ENCODE data around the gene FAM20B.

FAM20B gene

DNA sequence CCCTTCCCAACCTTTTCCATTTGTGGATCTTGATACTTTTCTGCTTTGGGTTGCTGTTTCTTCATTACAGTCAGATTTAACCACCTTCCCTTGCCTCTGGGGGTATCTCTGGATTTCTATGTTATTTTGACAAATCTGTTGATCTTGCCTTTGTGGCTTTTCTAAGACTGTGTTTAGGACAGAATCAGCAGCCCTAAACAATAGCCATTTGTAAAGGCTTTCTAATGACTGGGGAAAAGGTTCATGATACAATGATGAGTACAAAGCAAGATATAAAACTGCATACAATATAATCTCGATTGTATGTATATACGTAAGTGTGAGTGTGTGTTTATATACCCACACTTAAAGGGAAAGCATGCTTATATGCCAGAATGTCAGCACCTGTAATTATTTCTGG lies 27.8 kb downstream of the FAM20B start:
- no peak for DNase-seq

DNA sequence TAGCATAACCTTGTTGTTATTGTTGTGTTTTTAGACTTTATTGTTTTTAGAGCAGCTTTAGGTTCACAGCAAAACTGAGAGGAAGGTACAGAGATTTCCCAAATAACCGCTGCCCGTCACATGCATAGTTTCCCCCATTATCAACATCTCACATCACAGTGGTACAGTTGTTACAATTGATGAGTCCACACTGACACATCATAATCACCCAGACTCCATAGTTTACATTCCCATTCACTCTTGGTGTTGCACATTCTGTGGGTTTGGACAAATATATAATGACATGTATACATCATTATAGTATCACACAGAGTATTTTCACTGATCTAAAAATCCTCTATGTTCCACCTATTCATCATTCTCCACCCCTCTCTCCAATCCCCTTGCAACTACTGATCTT lies 30.2 kb downstream of the FAM20B start:
- DNase-seq = no peak

DNA sequence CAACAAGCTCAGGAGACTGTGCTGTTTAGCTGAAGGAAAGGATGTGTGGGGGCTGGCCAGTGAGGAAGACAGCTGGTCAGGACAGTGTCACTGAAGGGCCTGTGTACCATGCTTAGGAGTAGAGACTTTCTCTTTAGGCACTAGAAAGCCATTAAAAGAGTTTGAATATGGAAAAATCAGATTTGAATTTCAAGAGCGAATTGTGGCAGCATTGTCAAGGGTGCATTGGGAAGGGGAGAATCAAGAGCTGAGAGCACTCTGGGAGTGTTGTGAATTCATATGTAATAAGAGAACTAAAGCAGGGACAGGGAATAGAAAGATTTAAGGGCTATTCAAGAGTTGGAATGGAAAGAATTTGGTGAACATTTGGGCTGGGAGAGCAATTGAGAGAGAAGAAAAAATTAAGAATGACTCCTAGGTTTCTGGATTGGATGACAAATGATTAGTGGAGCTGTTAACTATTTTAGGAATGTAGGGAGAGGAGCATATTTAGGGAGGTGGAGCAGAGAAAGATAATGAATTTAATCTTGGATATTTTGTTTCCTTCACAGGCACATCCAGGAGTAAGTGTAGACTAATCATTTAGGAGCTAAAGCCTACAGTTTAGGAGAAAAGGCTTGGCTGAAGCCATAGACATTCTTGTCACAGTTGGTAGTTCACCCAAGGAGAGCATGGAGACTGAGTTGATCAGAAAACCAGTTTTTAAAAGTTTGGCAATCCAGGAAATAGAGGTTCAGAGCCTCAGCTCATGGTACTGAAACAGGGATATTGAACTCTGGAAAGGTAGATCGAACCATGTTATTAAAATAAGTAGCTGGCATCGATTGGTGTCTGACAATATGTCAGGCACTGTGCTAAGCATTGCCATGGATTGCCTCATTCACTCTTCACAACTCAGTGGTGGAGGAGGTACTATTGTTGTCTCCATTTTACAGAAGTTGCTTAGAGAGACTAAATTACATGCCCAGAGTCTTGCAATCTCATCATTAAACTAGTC lies 33.1 kb downstream of the FAM20B start:
- no peak for DNase-seq

GRCh38 chr1:179061360-179062282 lies 35.9 kb downstream of the FAM20B start:
- DNase-seq = no peak

GRCh38 chr1:179066471-179066870 lies 40.8 kb downstream of the FAM20B start:
- DNase-seq = no peak

DNA sequence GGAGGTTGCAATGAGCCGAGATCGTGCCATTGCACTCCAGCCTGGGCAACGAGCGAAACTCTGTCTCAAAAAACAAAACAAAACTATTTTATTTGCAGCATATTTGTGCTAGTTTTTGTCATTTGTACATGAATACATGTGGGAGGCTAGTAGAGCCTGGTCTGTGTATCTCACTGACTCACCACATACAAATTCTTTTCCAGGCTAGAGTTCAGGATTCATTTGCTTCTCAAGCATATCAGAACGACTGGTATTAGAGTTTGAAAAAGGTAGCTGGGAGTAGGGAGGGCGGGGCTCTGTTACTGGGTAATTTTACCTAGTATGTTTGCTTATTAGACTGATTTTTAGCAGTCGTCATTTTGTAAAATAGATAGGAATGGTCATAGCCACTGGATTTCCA lies 51.7 kb downstream of the FAM20B start:
- DNase-seq = no peak

- DNase-seq = peak; percentile 62
Observed at GRCh38 chr1:179079113-179079761, 53.5 kb downstream of the FAM20B start.

DNA sequence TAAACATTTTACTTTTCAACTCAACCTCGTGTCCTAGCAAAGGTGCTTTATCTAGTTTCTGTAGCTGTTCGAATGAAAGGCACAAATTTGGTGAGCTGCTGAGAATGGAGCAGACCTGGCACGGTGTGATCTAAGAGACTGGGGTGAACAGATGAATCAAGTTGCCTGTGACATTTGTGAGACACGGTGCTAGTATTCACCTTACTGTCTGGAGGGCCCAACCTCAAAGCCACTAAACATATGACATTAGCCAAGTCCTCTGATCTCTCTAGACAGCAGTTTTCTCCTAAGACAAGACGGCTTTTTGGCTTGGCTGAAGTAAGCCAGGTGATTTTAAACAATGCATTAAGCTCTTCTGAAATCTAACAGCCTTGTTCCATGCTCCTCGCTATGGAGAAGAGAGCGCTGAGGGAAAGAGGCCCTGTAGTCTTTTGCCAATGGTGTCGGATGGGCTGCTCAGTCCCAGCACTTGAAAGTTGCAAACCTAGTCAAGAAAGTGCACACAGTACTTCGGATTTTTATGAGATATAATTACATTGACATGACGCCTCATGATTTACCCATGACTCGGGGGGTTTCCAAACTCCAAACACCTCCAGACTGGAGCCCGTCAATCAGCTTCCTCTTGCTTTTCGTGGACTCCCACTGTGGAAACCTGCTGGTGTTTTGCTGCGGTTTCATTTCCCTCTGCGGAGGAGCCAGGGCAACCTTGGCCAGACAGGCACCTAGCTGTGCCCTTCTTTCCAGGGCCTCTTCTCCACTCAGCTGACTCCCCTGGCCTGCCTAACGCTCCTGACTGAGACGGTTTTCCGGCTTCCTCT lies 55.4 kb downstream of the FAM20B start:
- peak; percentile 41 for DNase-seq

DNA sequence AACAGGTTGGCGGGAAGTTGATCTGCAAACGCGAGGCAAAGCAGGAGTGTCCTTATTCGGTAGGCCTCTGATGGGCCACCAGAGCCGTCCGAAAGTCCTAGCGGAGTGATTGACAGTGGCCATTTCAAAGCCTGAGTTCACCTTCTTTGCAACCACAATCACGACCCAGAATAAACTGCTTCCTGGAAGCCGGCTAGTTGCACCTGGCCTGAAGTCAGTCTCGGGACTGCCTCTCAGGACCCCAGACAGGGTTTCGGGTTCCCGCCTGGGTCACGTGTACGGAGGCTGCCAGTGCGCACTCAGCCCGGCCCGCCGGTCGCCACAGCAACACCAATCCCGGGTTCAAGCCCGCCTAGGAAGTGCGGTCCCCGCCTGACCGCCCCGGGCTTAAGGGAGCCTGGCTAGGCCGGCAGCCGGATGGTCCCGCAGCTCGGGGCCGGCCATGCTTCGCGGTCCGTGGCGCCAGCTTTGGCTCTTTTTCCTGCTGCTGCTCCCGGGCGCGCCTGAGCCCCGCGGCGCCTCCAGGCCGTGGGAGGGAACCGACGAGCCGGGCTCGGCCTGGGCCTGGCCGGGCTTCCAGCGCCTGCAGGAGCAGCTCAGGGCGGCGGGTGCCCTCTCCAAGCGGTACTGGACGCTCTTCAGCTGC lies 56.1 kb downstream of the FAM20B start, which contains the start of gene TOR3A:
Gene TOR3A, plus strand, starts transcription at position 384 of the 646 bp plus-strand sequence. Its CDS starts 59 bp downstream, at position 443.
- peak; percentile 85 for DNase-seq

DNA sequence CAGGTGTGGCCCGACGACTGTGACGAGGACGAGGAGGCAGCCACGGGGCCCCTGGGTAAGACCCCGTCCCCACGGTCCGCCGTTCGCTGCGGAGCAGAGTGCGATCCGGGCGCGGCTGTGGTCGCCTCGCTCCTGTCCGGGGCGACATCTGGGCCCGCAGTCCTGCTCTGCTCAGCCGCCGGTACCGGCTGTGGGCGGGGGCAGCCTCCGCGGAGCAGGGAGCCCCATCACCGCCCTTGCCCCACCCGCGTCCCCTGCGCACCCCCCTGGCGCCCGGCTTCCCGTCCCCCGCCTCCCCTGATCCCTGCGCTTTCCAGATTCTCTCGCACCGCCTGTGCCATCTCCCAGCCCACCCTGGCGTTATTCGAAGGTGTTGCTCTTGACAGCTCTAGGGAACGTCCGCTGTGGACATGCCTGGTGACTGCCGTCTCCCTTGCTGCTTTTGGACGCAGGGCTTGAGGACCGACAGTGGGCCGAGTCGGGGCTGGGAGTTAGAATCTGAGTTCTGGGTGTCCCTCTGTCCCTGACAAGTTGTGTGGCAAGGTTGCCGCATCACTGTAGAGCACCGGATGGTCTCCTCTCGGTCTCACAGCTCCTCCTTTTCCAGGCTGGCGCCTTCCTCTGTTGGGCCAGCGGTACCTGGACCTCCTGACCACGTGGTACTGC lies 56.8 kb downstream of the FAM20B start:
- DNase-seq = peak; percentile 43

DNA sequence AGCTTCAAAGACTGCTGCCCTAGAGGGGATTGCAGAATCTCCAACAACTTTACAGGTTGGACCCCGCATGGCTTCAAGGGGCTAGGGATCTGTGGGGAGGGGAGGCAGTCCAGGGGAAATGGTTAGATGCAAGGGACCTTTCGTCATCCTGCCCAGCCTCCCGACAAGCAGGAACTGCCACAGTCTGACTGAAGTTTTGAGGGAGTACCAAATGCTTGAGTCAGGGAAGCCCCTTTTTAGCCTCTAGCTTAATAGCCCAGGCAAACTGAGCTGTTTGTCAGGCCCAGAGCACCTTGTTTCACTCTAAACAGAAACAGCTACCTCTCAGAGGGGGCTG lies 57.3 kb downstream of the FAM20B start:
- DNase-seq = peak; percentile 44

- DNase-seq = no peak
Observed at GRCh38 chr1:179083533-179083932, 57.8 kb downstream of the FAM20B start.

- no peak for DNase-seq
Observed at GRCh38 chr1:179087665-179088064, 62.0 kb downstream of the FAM20B start.

DNA sequence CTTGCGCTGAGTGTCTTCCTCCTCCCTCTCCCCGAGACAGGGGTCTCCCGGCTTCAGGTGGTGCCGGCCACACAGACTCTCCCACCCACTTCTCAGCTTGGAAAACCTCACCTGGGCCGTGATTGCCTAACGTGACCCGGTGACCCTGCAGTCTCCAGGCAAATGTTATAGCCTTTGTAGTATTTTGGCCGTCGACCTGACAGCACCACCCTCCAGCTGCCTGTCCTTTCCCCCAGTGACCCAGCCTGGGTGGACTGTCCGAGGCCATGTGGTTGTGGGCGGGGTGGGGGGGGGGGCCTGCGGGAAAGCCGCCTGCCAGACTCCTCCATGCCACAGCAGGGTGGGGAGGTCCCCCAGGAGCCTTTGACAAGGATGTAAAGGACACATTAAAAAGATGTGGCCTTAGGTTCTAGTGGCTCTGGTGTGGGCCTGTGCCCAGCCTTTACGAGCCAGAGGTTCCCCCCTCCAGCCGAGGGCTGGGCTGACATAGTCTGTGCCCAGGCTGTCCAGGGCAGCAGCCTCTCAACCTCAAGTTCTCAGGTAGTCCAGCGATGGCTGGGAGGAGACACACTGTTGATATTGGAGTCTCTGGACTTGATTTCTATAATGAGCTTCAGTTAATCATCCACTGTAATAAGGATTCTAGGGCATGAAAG lies 64.3 kb downstream of the FAM20B start:
- DNase-seq = no peak

GRCh38 chr1:179090522-179090921 lies 64.8 kb downstream of the FAM20B start:
- no peak for DNase-seq

DNA sequence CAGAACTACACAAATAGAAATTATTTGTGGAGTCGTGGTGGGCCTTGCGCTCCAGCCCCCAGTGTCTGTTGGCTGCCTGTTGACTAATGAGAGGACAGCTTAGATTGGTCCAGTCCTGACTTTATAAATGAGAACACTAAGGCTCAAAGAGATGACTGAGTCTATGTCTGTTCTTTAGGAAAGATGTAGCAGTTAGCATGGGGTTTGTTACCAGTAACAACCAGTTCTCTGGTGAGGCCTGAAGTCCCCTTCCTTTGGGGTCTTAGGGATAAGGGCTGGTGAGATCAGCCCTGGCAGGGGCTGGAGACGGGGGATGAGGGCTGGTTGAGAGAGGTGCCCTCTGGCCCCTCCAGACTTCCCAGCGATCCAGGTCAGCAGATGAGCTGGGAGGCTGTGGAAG lies 65.2 kb downstream of the FAM20B start:
- DNase-seq = no peak

DNA sequence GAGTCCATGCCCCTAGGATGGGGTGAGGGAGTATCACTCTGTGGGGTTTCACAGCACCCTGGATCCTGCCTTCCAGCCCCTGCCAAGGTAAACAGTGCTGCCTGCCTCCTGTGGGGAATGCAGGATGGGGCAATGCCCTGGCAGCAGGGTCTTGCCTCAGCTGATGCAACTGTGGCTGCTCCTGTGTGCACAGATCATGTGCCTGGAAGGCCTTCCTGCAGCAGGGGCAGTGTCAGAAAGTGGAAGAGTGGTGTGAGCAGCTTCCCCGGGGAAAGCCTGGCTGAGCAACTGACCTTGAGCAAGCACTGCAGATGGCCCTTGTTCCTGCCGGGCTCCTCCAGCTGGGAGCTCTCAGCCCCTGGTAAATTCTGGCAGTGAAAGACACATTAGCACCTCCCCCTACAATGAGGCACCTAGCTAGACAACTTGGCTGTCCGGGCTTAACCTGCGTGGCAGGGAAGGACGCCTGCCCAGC lies 66.0 kb downstream of the FAM20B start:
- no peak for DNase-seq

- no peak for DNase-seq
Observed at GRCh38 chr1:179092896-179093461, 67.3 kb downstream of the FAM20B start.

DNA sequence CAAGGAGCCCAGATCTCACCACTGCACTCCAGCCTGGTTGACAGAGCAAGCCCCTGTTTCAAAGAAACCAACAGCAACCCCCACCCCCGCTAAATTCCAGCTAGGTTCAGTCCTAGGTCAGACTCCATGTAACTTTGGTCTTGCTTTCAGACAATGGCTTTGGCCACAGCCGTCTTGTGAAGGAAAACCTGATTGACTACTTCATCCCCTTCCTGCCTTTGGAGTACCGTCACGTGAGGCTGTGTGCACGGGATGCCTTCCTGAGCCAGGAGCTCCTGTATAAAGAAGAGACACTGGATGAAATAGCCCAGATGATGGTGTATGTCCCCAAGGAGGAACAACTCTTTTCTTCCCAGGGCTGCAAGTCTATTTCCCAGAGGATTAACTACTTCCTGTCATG lies 69.1 kb downstream of the FAM20B start:
- DNase-seq = no peak

- no peak for DNase-seq
Observed at GRCh38 chr1:179095377-179095776, 69.7 kb downstream of the FAM20B start.

Measured in CD4-positive, alpha-beta T cell treated with Interleukin-6 for 4 hours (primary cell).